Trophoblast cell (in vitro differentiated cells and primary cell): ENCODE data around the gene CYP27C1.

Source experiments
- DNase-seq, 2 donors: peaks; one replicate each; pipeline ENCODE4 v3.0.0-alpha.2; 2016
- H2AFZ ChIP-seq: 2 replicates; pipeline ENCODE4 v1.6.1; 2013; ENCODE audit warnings: low read length, moderate library complexity, mild to moderate bottlenecking; ENCODE audit not compliant: insufficient read depth, poor library complexity
- H2AK5ac ChIP-seq: 2 replicates; pipeline ENCODE4 v1.6.1; 2013; ENCODE audit warnings: mild to moderate bottlenecking, low read length
- H2BK120ac ChIP-seq: 2 replicates; pipeline ENCODE4 v1.6.1; 2013; ENCODE audit warnings: low read length, mild to moderate bottlenecking, moderate library complexity; ENCODE audit not compliant: insufficient read depth, poor library complexity
- H2BK12ac ChIP-seq: 2 replicates; pipeline ENCODE4 v1.6.1; 2013; ENCODE audit warnings: mild to moderate bottlenecking, low read length, moderate library complexity
- H2BK5ac ChIP-seq: 2 replicates; pipeline ENCODE4 v1.6.1; 2013; ENCODE audit warnings: low read length, low read depth, moderate library complexity, mild to moderate bottlenecking; ENCODE audit not compliant: poor library complexity
- H3K14ac ChIP-seq: 2 replicates; pipeline ENCODE4 v1.6.1; 2013; ENCODE audit warnings: mild to moderate bottlenecking, low read length
- H3K18ac ChIP-seq: 2 replicates; pipeline ENCODE4 v1.6.1; 2013; ENCODE audit warnings: mild to moderate bottlenecking, low read length
- H3K23ac ChIP-seq: 2 replicates; pipeline ENCODE4 v1.6.1; 2013; ENCODE audit warnings: low read length
- H3K27ac ChIP-seq: 2 replicates; pipeline ENCODE4 v1.5.1; 2013; ENCODE audit warnings: low read depth, mild to moderate bottlenecking, inconsistent platforms, low read length, moderate library complexity
- H3K27me3 ChIP-seq: 2 replicates; pipeline ENCODE4 v1.6.1; 2013; ENCODE audit warnings: inconsistent platforms, mild to moderate bottlenecking, low read length, moderate library complexity; ENCODE audit not compliant: insufficient read depth
- H3K36me3 ChIP-seq, 2 experiments: 1 replicate in 1 of 2; 2 replicates in 1 of 2; pipeline ENCODE4 v1.6.1; 2013; ENCODE audit warnings: low read length in 2 of 2, mild to moderate bottlenecking in 2 of 2, moderate library complexity in 1 of 2; ENCODE audit not compliant: insufficient read depth in 2 of 2, control insufficient read depth in 1 of 2
- H3K4ac ChIP-seq: 2 replicates; pipeline ENCODE4 v1.6.1; 2013; ENCODE audit warnings: low read depth, mild to moderate bottlenecking, low read length, moderate library complexity
- H3K4me1 ChIP-seq, 2 experiments: 1 replicate in 1 of 2; 2 replicates in 1 of 2; pipeline ENCODE4 v1.6.1; 2013; ENCODE audit warnings: low read length in 2 of 2, mild to moderate bottlenecking in 2 of 2, moderate library complexity in 1 of 2; ENCODE audit not compliant: insufficient read depth in 2 of 2, control insufficient read depth in 1 of 2
- H3K4me2 ChIP-seq: 2 replicates; pipeline ENCODE4 v1.6.1; 2013; ENCODE audit warnings: inconsistent platforms, mild to moderate bottlenecking, low read length, moderate library complexity
- H3K4me3 ChIP-seq: 2 replicates; pipeline ENCODE4 v1.5.1; 2013; ENCODE audit warnings: mild to moderate bottlenecking, low read depth, low read length, inconsistent platforms
- H3K79me1 ChIP-seq: one replicate; pipeline ENCODE4 v1.6.1; 2013; ENCODE audit warnings: low read length
- H3K79me2 ChIP-seq: 2 replicates; pipeline ENCODE4 v1.6.1; 2013; ENCODE audit warnings: low read length, mild to moderate bottlenecking; ENCODE audit not compliant: control insufficient read depth, insufficient read depth, poor library complexity
- H3K9ac ChIP-seq: 2 replicates; pipeline ENCODE4 v1.6.1; 2013; ENCODE audit warnings: mild to moderate bottlenecking, low read length
- H3K9me3 ChIP-seq: 2 replicates; pipeline ENCODE4 v1.6.1; 2013; ENCODE audit warnings: low read depth, mild to moderate bottlenecking, control low read depth, inconsistent platforms, low read length; ENCODE audit not compliant: insufficient read depth
- H4K12ac ChIP-seq: 2 replicates; pipeline ENCODE4 v1.6.1; 2013; ENCODE audit warnings: low read depth, mild to moderate bottlenecking, low read length, moderate library complexity
- H4K8ac ChIP-seq: 2 replicates; pipeline ENCODE4 v1.6.1; 2013; ENCODE audit warnings: low read depth, mild to moderate bottlenecking, low read length, moderate library complexity
- H4K91ac ChIP-seq: one replicate; pipeline ENCODE4 v1.6.1; 2013; ENCODE audit warnings: low read depth, mild to moderate bottlenecking, low read length, moderate library complexity
- WGBS: extraction: QIAGEN DNeasy Blood & Tissue Kit; methylation state at CpG from one replicate; pipeline ENCODE4 v1.1.7; 2013; ENCODE audit warnings: missing lambda C conversion rate; ENCODE audit not compliant: insufficient read length, insufficient coverage; ENCODE audit errors: extremely low coverage; 5-methylcytosine and 5-hydroxymethylcytosine counted together

Gene CYP27C1

GRCh38 chr2:127157114-127157513 is 63.0 kb downstream of the CYP27C1 start:
- no peaks in the 10 kb centered on the region for H3K79me1 ChIP-seq
- no peak overlapping the region for H3K14ac ChIP-seq
- no peak overlapping the region for H4K8ac ChIP-seq
- H3K4me1 ChIP-seq = peaks cover 11 to 17% of the 10 kb centered on the region in 2 experiments
- H4K91ac ChIP-seq = no peak overlapping the region
- H3K36me3 ChIP-seq = no peaks in the 10 kb centered on the region
- H2AK5ac ChIP-seq = no peak overlapping the region
- no peak overlapping the region for H2BK5ac ChIP-seq
- no peak overlapping the region for H3K18ac ChIP-seq
- no peak overlapping the region for H2BK120ac ChIP-seq
- no peak overlapping the region for H2BK12ac ChIP-seq
- no peak overlapping the region for H4K12ac ChIP-seq
- no peak overlapping the region for H3K27ac ChIP-seq
- no peaks in the 10 kb centered on the region for H3K79me2 ChIP-seq
- no CpG with 5 or more reads among the region's 6 CpGs for WGBS
- no peaks in the 10 kb centered on the region for H3K27me3 ChIP-seq
- no peak overlapping the region for H2AFZ ChIP-seq
- H3K23ac ChIP-seq = no peak overlapping the region
- H3K4ac ChIP-seq = no peak overlapping the region
- no peak for DNase-seq
- peaks cover 1% of the 10 kb centered on the region for H3K9me3 ChIP-seq
- H3K4me3 ChIP-seq = no peak overlapping the region
- no peak overlapping the region for H3K9ac ChIP-seq
- no peak overlapping the region for H3K4me2 ChIP-seq

GRCh38 chr2:127155947-127156346 is 64.2 kb downstream of the CYP27C1 start:
- no peak overlapping the region for H4K12ac ChIP-seq
- H2BK120ac ChIP-seq = no peak overlapping the region
- no CpG with 5 or more reads among the region's 2 CpGs for WGBS
- H3K23ac ChIP-seq = no peak overlapping the region
- no peak overlapping the region for H3K18ac ChIP-seq
- H2AFZ ChIP-seq = no peak overlapping the region
- H3K4me2 ChIP-seq = no peak overlapping the region
- no peak for DNase-seq
- no peak overlapping the region for H2BK12ac ChIP-seq
- no peak overlapping the region for H2AK5ac ChIP-seq
- no peaks in the 10 kb centered on the region for H3K36me3 ChIP-seq
- H3K79me2 ChIP-seq = no peaks in the 10 kb centered on the region
- no peak overlapping the region for H3K27ac ChIP-seq
- no peak overlapping the region for H3K4ac ChIP-seq
- H3K27me3 ChIP-seq = no peaks in the 10 kb centered on the region
- H3K9ac ChIP-seq = no peak overlapping the region
- no peak overlapping the region for H2BK5ac ChIP-seq
- H3K9me3 ChIP-seq = no peaks in the 10 kb centered on the region
- peaks cover 11 to 17% of the 10 kb centered on the region in 2 experiments for H3K4me1 ChIP-seq
- H3K79me1 ChIP-seq = no peaks in the 10 kb centered on the region
- no peak overlapping the region for H4K8ac ChIP-seq
- no peak overlapping the region for H4K91ac ChIP-seq
- H3K14ac ChIP-seq = no peak overlapping the region
- no peak overlapping the region for H3K4me3 ChIP-seq

- Histone ChIP-seq H3K4me1 (peaks cover 11 to 17% of the 10 kb centered on the region in 2 experiments), H4K8ac (no peak overlapping the region), H2BK120ac (no peak overlapping the region), H2AFZ (no peak overlapping the region), H3K79me1 (no peaks in the 10 kb centered on the region), H3K14ac (no peak overlapping the region), H3K79me2 (no peaks in the 10 kb centered on the region), H3K27ac (no peak overlapping the region), H4K91ac (no peak overlapping the region), H3K9ac (no peak overlapping the region), H2BK12ac (no peak overlapping the region), H3K4me3 (no peak overlapping the region), H4K12ac (no peak overlapping the region), H3K9me3 (no peaks in the 10 kb centered on the region), H3K23ac (no peak overlapping the region), H3K27me3 (no peaks in the 10 kb centered on the region), H3K18ac (no peak overlapping the region), H3K4ac (no peak overlapping the region), H2AK5ac (no peak overlapping the region), H2BK5ac (no peak overlapping the region), H3K36me3 (no peaks in the 10 kb centered on the region), H3K4me2 (no peak overlapping the region)
- no peak for DNase-seq
- whole genome bisulfite sequencing = no CpG with 5 or more reads among the region's 7 CpGs
Observed at GRCh38 chr2:127155028-127155581, 65.0 kb downstream of the CYP27C1 start.

- Histone ChIP-seq H4K12ac (no peak overlapping the region), H2AK5ac (no peak overlapping the region), H3K9me3 (no peaks in the 10 kb centered on the region), H3K4me2 (no peak overlapping the region), H2AFZ (no peak overlapping the region), H3K18ac (no peak overlapping the region), H2BK120ac (no peak overlapping the region), H3K79me1 (no peaks in the 10 kb centered on the region), H3K4me1 (peaks cover 11 to 17% of the 10 kb centered on the region in 2 experiments), H2BK5ac (no peak overlapping the region), H3K4me3 (no peak overlapping the region), H3K14ac (no peak overlapping the region), H4K8ac (no peak overlapping the region), H3K9ac (no peak overlapping the region), H4K91ac (no peak overlapping the region), H3K27me3 (no peaks in the 10 kb centered on the region), H2BK12ac (no peak overlapping the region), H3K79me2 (no peaks in the 10 kb centered on the region), H3K27ac (no peak overlapping the region), H3K4ac (no peak overlapping the region), H3K36me3 (no peaks in the 10 kb centered on the region), H3K23ac (no peak overlapping the region)
- WGBS = no CpG with 5 or more reads among the region's 4 CpGs
- no peak for DNase-seq
Observed at GRCh38 chr2:127154396-127154795, 65.7 kb downstream of the CYP27C1 start.
